B cell (primary cell): Measurements from ENCODE around the gene SPINDOC.

Source experiments
- CTCF ChIP-seq: fragments of 200-600 bp; IDR thresholded peaks from one replicate; pipeline ENCODE4 v1.8.0; 2022; ENCODE audit warnings: antibody characterized with exemption, mild to moderate bottlenecking
- EZH2 ChIP-seq: IDR thresholded peaks from 2 replicates; pipeline ENCODE4 v1.6.1; 2012; ENCODE audit warnings: borderline replicate concordance, low read depth, mild to moderate bottlenecking, moderate library complexity, low read length; ENCODE audit not compliant: insufficient read depth, poor library complexity, severe bottlenecking

GRCh38 chr11:63846897-63847296 is 33.6 kb downstream of the SPINDOC start:
- TF ChIP-seq CTCF (no peak), EZH2 (no peak)
